GM21423 (cell line): ENCODE measurements around the gene RETREG3.
A peak's percentile ranks its signal among the peaks of the same experiment; 100 is the strongest.
"Not testable (repeated sequence)": the region's sequence is repeated elsewhere in the genome, so short reads cannot be mapped to it uniquely, and the experiment has no call there.

Experiments used
- ATAC-seq: cut with Tn5 transposase; IDR thresholded peaks from one replicate; pipeline ENCODE4 v1.9.1; 2021; ENCODE audit warnings: mild to moderate bottlenecking, moderate library complexity; ENCODE audit not compliant: unreplicated experiment

Gene RETREG3

DNA sequence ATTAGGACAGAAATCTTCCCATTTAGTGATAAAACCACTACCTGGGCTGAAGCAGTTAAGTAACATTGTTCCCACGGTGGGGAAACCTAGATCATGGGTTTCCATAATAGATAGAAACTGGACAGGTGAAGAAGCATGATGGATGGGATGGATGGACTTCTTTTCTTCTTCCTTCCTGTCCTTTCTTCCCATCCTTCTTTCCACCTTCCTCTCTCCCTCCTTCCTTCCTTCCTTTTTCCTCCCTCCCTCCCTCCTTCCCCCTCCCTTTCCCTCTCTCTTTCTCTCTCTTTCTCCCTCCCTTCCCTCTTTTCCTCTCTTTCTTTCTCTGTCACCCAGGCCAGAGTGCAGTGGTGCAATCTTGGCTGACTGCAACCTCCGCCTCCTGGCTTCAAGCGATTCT, 34.7 kb downstream of the RETREG3 start:
- no peak for ATAC-seq

DNA sequence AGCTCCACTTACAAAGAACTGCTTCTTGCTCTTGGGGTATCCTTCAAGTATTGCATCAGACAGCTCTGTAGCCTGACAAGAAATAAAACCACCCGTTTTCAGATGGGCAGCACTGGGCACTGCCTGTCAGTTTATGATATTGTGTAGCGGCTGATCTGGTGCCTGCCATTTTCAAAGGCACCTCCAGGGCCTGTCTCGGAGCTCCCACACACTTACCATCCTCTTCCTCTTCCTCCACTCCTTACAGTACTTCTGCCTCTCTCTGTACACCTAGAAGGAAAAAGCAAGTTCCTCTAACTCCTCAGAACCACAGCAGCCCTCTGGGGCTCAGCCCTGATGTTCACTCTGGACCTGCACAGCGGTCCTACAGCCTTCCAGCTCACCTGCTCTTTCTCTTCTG, 36.1 kb downstream of the RETREG3 start:
- no peak for ATAC-seq

DNA sequence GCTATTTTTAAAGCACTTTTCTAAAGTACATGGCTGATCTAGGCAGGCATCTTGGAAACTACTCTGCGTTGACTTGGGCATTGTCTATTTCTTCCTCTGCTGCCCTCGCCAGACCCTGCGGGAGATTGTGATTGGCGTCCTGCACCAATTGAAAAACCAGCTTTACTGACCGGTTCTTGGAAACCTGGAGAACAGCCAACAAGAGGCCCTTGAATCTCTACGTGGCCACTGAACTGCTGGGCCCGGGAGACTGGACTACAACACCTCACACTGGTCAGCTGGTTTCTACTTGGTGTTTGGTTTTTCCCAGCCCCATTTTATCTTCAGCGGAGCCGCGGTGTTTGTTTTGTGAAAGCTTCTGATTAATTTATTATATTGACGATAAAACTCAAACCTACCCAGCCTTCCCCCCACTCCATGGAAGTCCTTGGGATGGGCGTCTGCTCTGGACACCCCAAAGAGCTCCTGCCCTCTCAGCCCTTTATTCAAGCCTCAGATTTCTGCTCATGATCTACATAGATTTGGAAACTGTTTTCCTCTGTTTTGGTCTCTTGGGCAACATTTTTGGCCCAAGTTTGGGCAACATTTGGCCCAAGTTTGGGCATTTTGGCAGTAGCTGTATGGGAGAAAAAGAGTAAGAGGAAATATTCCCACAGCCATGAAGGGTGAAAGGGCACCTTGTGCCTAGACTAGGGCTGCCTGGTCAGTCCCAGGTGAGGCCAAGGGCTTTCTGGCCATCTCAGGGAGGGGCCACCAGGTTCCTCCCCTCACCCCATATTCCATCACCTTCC, 37.5 kb downstream of the RETREG3 start:
- ATAC-seq = no peak

DNA sequence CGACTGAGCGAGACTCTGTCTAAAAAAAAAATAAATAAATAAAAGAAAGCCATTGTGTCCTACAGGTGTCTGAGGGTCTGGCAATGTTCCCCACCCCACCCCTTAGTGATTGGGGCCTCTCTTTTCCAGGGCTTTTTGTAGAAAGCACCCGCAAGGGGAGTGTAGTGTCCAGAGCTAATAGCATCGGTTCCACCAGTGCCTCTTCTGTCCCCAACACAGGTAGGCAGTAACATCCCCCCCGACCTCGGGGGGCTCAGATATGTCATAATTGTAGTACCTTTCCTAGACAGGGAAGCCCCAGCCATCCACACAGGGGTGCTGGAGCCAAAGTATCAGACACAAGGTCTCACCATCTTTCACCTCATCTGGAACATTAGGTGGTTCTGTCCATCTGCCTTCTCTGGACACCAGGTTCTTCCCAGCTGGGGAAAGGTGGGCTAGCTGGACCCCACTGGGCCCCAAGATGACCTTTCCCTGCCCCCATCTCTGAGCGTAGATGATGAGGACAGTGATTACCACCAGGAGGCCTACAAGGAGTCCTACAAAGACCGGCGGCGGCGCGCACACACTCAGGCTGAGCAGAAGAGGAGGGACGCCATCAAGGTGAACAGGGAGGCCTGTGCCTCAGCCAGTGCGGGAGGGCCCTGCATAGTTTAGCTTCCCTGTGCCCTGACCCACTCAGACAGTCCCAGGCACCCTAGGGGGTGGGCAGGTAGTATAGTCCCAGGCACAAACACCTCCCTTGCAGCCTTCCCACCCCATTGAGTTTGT, 40.6 kb downstream of the RETREG3 start:
- no peak for ATAC-seq

DNA sequence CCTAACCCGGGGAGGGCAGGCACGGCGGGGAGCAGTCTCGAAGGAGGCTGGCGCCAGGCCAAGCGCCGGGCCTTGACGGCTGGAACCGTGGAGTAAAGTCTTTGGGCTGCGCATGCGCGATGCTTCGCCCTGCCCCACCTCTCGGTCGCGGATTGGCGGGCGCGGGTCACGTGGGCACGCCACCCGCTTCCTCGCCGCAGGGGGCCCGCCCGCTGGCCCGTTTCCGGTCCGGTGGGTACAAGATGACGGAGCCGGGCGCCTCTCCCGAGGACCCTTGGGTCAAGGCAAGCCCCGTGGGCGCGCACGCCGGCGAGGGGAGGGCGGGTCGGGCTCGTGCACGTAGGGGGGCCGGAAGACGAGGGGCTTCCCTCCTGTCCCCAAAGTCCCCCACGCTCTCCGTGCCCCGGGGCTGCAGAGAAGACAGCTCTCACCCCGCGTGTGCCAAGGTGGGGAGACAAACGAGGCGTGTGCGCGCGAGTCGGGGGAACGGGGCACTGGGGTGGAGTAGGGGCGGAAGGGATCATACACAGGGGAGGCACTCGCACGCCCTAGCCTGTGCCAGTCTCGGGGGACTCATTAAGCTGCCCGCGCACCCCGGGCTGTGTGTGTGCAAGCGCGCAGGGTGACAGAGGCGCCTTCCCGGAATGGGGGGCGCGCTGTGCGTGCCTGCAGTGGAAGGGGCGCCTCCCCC, 42.1 kb downstream of the RETREG3 start, which contains the start of gene MLX:
Gene MLX, plus strand, starts transcription at position 218 of the 691 bp plus-strand sequence. Its CDS starts 25 bp downstream, at position 243.
- peak; percentile 56 for ATAC-seq

DNA sequence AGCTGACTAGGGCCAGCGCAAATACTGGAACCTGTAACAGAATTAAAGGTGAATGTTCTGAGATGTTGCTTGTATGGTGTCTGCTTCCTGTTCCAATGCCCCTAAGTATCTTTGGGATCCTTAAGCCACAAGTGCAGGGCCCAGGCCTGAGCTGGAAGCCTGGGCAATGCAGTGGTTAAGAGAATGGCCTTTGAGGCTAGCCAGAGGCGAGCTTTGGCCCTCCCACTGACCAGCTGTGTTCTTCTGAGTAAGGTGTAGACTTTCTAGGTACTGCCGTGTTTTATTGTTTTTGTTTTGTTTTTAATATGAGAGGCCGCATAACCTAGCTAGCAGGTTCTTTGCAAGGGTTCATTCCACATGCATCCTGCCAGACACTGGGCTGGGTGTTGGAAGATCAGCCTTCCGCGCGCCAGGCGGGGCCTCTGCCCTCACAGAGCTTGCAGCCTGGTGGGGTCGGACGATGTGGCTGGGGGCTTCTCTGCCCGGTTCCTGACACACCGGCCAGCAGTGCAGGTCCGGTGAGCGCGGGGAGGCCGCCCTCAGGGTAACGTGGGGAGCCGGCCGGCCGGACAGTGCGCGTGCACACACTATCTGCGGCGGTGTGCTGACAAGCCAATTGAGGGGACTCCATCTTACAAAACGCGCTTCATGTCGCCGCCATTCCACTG, 42.8 kb downstream of the RETREG3 start:
- no peak for ATAC-seq

DNA sequence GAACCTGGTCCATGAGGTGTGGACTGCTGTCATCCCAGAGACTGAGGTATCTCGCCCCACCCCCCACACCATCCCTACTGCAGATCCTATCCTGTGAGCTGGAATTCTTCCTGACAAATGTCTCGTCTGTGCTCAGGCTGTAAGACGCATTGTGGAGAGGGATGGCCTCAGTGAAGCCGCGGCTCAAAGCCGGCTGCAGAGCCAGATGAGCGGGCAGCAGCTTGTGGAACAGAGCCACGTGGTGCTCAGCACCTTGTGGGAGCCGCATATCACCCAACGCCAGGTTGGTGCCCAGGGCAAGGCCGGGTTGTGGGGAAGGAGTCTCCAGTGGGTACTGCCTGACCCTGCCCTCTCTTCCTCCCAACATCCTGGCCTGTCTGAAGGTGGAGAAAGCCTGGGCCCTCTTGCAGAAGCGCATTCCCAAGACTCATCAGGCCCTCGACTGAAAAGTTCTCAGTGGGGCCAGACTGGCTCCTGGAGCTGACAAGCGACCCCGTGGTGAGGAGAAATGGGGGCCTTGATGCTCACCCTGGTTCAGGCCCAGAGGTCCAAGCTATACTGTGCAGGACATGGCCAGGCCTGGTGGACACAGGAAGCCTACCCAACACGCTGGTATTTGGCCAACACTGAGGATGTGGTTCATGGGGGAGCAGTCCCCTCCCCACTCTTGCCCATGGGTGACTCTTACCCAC, 43.5 kb downstream of the RETREG3 start:
- ATAC-seq = no peak

DNA sequence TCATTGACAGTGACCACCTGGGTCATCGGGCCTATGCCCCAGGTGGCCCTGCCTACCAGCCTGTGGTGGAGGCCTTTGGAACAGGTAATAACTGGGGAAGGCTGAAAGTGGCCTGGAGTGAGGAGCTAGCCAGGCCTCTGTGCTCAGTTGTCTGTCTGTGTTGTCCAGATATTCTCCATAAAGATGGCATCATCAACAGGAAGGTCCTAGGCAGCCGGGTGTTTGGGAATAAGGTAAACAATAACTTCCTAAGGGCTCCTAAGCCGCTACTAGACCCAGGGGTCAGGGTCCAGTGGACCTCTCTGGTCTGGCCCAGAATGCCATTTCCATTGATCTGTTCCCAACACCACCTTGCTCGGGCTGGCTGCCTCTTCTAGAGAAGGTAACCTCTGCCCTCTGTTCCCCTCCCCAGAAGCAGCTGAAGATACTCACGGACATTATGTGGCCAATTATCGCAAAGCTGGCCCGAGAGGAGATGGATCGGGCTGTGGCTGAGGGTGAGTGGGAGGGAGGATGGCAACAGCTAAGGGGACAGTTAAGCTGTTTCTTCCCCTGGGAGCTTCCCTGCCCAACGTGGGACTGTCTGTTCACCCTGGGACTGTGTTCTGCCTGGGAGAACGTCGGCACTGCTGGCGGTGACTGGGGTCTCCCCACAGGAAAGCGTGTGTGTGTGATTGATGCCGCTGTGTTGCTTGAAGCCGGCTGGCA, 44.2 kb downstream of the RETREG3 start:
- ATAC-seq = no peak

DNA sequence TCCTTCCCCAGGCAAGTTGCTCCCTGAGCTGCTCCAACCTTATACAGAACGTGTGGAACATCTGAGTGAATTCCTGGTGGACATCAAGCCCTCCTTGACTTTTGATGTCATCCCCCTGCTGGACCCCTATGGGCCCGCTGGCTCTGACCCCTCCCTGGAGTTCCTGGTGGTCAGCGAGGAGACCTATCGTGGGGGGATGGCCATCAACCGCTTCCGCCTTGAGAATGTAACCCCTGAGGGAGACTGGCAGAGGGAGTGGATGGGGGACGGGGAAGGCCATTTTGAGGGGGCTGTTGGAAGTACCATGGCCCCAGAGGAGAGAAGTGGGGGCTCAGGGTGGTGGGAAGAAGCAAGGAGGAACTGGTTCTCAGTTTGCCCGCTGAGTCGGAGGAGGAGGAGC, 45.2 kb downstream of the RETREG3 start:
- ATAC-seq = no peak

DNA sequence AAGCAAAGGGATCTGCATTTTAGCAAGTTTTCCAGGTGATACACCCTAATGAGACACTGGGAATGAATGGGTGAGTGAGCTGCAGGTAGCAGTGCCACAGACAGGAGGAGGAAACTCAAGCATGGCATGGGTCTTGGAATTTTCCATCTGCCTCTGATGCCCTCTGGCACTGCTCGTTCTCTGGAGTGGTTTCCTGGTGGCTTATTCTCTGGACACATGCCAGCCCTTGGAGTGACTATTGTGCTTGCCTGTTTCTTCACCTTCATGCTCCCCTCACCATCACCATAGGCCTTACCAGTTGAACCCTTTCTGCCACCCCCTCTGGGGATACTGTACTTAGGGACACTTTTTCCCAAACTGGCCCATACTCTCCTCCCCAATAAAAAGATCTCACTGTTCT, 45.6 kb downstream of the RETREG3 start:
- no peak for ATAC-seq

DNA sequence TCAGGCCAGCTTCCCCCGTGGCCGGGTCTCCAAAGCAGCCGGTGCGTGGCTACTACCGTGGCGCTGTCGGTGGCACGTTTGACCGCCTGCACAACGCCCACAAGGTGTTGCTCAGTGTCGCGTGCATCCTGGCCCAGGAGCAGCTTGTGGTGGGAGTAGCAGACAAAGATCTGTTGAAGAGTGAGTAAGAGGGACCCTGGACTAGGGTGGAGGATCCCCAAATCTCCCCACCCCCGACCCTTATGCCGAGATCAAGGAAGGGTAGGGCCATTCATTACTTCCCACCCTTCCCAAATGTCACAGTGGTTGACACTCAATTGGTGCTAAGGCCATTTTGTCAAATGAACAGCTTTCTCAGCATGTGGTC, 46.0 kb downstream of the RETREG3 start:
- no peak for ATAC-seq

DNA sequence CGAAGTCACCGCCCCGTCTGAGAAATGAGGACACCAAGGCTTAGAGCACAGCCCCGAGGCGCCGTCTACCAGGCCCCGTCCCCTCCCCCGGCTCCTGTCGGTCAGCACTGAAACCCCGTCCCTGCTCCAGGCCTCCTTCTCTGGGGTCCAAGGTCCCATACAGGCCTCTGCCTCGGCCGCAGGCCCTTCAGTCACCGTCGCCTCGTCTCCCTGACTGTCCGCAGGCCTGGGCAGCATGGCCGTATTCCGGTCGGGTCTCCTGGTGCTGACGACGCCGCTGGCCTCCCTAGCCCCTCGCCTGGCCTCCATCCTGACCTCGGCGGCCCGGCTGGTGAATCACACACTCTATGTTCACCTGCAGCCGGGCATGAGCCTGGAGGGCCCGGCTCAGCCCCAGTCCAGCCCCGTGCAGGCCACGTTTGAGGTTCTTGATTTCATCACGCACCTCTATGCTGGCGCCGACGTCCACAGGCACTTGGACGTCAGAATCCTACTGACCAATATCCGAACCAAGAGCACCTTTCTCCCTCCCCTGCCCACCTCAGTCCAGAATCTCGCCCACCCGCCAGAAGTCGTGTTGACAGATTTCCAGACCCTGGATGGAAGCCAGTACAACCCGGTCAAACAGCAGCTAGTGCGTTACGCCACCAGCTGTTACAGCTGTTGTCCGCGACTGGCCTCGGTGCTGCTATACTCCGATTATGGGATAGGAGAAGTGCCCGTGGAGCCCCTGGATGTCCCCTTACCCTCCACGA, 46.6 kb downstream of the RETREG3 start:
- ATAC-seq = no peak

DNA sequence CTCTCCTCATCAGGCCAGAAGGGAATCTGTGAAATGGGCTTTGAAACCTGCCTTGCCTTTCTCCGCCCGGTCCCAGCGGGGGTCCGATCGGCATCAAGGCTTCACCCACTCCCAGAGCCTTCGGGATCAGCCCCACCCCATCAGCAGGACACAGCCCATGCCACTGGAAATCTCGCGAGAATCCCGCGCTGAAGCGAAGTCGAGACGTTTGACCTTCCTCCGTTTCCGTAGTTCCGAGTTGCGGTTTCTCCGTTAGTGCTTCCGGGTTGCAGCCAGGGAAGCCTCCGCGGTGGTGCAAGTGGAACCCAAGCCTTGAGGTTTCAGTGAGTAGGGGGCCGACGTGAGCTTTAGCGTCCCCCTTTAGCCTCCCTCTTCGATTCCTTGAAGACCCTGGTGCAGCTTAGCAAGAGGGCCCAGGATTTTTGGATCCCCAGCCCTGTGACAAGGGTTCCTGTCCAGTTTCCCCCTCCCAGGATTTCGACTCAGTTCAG, 47.2 kb downstream of the RETREG3 start, which contains the start of gene COASY:
Gene COASY, plus strand, starts transcription at position 252 of the 491 bp plus-strand sequence. CDS start 475 bp downstream, outside the sequence.
- no peak for ATAC-seq

DNA sequence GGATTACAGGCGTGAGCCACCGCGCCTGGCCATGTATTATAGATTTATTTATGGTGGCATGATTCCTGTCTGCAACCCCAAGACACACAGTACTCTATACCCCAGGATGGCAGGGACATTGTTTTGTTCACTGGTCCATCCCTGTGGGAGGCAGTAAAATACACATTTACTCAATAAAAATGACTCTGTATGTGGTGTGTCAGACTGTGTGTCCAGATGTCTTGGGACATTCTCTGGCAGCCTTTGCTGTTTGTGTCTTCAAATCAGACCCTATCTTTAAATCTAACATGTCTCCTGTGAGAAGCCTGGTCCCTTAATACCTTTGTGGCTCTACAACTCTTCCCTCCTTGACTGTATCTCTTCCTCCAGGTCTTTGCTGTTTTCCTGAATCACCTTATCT, 48.9 kb downstream of the RETREG3 start:
- no peak for ATAC-seq

DNA sequence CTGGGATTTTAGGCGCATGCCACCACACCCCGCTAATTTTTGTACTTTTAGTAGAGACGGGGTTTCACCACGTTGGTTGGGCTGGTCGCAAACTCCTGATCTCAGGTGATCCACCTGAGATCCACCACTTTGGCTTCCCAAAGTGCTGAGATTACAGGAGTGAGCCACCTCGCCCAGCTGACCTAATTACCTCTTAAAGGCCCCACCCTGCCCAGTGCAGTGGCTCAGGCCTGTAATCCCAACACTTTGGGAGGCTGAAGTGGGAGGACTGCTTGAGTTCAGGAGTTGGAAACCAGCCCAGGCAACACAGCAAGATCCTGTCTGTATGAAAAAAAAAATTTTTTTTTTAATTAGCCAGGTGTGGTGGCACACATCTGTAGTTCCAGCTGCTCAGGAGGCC, 50.1 kb downstream of the RETREG3 start:
- no peak for ATAC-seq

DNA sequence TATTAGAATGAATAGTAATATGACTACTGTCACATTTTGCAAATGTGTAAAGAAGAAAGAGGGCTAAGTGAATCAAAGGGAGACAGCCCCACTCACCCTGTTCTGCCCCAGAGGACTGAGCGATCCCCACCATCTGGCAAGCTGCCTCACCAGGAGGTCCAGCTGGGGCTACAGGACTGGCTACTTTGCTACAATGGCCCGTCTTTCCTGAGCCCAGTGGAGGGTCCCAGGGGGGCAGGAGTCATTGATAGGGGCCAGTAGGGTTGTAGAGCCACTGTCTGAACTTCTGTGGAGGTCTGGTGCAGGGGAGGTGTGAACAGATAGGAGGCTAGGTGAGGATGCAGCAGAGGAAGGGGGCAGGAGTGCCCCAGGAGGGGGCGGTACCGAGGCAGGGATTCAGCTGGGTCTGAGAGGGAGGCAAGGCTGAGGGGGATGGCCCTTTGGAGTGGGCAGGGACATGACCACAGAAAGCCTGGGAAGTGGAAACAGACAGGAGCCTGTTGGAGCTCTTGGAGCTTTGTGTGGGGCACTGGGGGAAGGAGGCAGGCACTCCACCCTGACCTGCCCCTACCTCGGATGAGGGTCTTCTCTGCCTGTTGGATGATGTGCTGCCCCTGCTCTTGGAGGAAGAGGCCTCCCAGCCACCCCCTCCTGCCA, 53.1 kb downstream of the RETREG3 start:
- not testable (repeated sequence) for ATAC-seq

DNA sequence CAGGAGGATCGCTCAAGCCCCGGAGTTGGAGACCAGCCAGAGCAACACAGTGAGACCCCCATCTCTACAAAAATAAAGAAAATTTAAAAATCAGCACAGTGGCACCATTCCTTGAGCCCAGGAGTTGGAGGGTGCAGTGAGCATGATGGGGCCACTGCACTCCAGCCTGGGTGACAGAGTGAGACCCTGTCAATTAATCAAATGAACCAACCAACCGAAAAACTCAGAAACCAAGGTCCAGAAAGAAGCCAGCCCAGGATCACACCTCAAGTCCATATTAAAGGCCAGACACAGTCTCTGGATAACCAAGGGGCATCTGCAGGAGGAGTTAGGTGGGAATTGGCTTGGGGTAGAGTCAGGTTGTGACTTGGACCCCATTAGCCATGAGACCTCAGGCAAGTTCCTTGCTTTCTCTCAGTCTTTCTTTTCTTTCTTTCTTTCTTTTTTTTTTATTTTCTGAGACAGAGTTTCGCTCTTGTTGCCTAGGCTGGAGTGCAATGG, 54.0 kb downstream of the RETREG3 start:
- ATAC-seq = no peak
